Stimulated activated CD8-positive, alpha-beta memory T cell treated with anti-CD3 and anti-CD28 coated beads, Interleukin-7, amount 100 ng/mL, for 4 hours (primary cell): ENCODE results near the gene FRS2.

Source experiments
- DNase-seq, 2 donors: peaks; one replicate each; pipeline ENCODE4 v3.0.0-alpha.2; 2020; ENCODE audit warnings: low read depth in 2 of 2

Gene FRS2

GRCh38 chr12:69466867-69467266 is 3.3 kb upstream of the FRS2 start:
- DNase-seq: no peak

DNA sequence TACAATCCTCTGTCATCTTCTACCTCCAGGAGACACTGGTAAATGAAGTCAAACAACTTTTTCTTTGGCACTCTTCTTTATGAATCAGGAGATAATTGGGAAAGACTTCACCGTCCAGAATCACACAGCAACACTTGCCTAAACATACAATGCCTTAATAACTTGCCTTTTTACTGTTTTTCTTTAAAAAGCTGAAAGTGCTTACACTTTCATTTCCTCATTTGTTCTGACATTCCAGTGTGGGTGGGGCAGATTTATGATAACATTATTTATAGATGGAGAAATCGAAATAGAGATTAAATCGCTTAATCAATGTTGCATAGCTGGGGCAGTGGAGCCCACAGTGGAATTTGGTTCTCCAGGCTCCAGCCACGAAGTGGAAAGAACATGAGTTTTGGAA is 2.8 kb upstream of the FRS2 start:
- no peak for DNase-seq

DNA sequence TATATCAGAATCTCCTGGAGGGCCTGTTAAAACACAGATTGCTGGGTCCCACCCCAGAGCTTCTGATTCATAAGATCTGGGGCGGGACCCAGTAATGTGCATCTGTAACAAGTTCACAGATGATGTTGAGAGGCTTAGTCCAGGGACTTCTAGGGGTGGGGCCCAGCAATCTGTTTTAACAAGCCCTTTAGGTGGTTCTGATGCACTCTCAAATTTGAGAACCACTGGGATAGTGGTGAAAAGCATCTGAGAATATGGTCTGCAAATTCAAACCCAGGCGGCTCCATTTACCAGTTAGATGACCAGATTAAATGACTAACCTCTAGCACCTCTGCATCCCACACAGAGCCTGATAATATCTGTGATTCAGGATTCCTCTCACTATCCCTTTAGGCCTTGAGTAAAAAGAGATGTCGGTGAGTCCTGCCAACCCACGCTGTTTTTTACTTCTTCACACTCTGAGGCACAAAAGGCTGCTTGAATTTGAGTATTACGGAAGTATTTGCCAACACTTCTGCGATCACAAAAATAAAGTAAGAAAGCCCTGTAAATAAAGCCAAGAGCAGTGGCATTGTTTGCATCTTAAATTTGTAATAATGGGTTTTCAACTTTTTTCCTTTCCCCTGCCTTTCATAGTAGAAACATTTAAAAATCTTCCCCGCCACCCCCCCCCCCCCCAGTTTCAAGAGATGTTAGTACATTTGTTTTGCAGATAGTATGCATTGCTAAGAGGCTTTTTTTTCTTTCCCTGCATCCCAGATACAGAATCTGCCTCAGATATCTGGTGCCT is 1.8 kb upstream of the FRS2 start:
- DNase-seq: no peak

DNA sequence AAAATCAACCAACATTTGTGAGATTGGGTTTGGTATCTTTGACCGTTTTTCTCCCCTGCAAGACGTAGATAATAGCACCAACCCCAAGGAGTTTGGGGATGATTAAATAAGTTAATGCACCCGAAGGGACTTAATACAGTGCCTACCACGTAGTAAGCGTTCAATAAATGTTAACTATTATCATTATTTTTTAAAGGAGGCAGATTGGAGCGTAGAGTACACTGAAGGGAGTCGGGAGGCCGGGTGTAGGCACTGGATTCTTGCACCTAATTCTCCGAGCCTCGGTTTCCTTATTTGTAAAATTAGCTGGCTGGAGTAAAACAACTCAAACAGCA is 367 bp upstream of the FRS2 start:
- DNase-seq: no peak

DNA sequence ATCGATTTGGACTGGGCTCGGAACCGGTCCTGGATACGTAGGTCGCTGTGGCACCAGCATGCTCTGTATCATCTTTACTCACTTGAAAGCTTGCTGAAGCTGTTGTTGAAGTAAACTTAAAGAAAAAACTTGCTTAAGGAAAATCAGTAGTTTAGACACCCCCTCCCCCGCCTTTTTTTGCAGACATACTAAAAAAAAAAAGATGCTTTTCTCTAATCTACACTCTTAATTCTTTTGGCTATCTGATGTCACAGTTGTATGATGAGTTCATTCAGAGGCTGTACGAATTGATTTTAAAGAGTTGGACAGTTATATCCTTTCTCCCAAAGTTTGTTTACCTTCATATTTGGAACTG is 865 bp downstream of the FRS2 start:
- DNase-seq: no peak

- DNase-seq: no peak
Observed at GRCh38 chr12:69471667-69472385, 1.6 kb downstream of the FRS2 start.

DNA sequence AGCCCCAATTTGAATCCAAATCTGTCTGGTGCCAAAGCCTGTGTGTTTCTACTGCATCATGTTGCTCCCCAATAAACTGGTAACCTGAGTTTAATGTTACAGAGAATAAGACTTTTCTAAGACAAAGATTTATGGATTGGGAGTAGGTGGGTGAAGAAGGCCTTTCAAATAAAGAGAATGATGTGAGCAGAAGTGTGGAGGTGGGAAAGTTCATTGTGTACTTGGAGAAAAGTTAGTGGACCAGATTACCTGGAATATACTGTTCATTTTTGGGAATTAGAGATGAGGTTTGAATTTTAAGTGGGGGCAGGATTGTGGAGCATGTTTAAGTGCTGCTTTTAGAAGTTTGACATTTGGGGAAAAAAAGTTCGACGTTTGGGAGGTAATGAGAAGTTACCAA is 3.1 kb downstream of the FRS2 start:
- no peak for DNase-seq

- DNase-seq: no peak
Observed at GRCh38 chr12:69474456-69474855, 4.3 kb downstream of the FRS2 start.

GRCh38 chr12:69475237-69475975 is 5.2 kb downstream of the FRS2 start:
- DNase-seq: no peak

GRCh38 chr12:69476276-69477017 is 6.3 kb downstream of the FRS2 start:
- no peak for DNase-seq

DNA sequence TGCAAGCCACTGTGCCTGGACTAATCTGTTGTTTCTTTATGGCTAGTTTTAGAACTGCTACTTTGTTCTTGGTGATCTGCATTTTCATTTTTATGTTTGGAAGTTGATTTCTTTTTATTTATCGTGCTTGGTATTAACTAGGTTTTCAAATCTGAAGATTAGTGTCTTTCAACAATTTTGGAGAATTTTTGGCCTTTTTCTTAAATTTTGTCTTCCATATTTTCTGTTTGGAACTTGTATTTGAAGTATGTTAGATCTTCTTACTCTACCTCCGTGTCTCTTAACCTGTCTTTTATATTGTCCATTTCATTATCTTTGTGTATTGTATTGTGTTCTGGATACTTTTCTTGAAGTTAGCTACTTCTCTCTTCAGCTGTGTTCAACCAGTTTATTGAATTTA is 9.5 kb downstream of the FRS2 start:
- no peak for DNase-seq

GRCh38 chr12:69480698-69481097 is 10.5 kb downstream of the FRS2 start:
- DNase-seq: no peak

GRCh38 chr12:69481133-69481532 is 10.9 kb downstream of the FRS2 start:
- DNase-seq: no peak

DNA sequence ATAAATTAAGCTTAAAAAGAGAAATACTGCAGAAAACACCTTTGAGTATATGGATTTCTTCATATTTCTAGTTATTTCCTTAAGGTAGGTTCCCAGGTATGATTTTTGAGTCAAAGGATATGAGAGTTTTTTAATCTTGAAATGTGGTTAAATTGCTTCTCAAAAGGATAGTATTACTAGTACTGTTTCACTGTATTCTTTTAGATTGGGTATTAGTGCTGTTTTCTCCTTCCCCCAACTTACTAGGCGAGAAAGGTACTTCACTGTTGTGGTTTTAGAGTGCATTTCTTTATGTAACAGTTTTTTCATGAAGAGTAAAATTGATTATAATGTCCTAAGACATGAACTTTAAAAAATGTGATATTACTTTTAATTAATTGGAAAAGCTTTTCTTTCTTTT is 13.5 kb downstream of the FRS2 start:
- DNase-seq: no peak

DNA sequence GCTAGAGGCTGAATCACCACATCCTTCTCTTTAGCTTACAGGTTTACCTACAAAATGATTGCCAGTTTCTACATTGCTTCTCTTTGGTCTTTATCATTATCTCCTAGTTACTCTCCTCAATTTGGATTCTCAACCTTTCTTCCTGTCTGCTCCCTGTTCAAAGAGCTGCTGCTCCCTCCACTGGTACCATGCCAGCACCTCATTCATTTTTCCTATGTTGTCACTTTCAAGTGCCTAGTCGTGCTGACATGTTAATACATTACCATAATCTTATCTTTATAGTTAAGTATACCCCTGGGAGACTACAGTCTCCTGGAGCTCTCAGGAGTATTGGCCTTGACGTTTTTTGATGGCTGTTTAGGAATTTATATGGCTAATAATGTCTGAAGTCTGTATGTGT is 14.2 kb downstream of the FRS2 start:
- DNase-seq: no peak

DNA sequence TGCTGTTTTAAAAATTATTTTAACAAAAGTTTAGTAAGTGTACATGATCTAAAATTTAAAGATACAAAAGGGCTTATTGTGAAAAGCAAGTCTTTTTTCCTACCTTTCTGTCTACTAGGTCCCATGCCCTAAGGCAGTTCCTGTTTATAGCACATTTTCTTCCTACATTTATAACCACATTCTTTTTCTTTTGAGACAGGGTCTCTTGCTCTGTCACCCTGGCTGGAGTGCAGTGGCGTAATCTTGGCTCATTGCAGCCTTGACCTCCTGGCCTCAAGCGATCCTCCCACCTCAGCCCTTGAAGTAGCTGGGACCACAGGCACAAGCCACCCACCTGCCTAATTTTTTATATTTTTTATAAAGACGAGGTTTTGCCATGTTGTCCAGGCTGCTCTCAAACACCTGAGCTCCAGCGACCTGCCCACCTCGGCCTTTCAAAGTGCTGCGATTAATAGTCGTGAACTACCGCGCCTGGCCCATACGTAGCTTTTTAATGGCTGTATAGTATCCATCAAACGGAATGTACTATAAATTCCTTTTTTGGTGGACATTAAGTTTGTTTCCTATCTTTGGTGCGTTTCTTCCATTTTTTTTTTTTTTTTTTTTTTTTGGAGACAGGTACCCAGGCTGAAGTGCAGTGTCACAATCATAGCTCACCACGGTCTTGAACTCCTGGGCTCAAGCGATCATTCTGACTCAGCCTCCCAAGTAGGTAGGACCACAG is 20.9 kb downstream of the FRS2 start:
- DNase-seq: no peak

DNA sequence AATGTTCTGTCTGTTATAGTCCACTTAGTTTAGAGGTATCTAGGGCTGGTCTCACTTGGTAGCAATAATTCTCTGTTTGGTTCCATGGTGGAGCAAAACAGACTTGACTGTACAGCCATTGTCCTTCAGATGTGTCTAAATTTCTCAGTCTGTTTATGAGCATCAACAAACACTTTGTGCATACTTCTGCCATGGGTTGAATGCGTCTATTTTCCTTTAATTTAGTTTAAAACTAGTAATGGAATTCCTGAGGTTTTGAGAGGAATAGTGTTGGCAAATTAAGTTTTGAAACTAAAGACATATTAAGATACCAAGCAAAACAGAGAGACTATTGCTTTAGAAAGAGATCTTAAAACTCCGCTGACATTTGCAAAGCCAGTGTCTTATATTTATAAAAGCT is 22.6 kb downstream of the FRS2 start:
- DNase-seq: no peak

GRCh38 chr12:69495071-69495470 is 24.9 kb downstream of the FRS2 start:
- DNase-seq: no peak

- no peak for DNase-seq
Observed at GRCh38 chr12:69497308-69498026, 27.3 kb downstream of the FRS2 start.

- no peak for DNase-seq
Observed at GRCh38 chr12:69500631-69501030, 30.4 kb downstream of the FRS2 start.
